Esophagus squamous epithelium (tissue), 5 donors: ENCODE data around the gene PSKH1. TPM values are rescaled to one million over a fixed set of nuclear protein-coding genes. Genes with fewer than 3 reads are reported as not detected.

Experiments used
- DNase-seq: peaks from one replicate; lab custom pipeline; 2025; lab: John Stamatoyannopoulos, UW
- H3K27ac ChIP-seq, 4 donors: fragments of 200-600 bp; sonication (generic); one replicate each; pipeline ENCODE4 v1.5.1; 2016 to 2019; ENCODE audit warnings: mild to moderate bottlenecking in 1 of 4
- H3K27me3 ChIP-seq, 4 donors: fragments of 200-600 bp; sonication (generic); 1 replicate in 3 of 4; 2 replicates in 1 of 4; pipeline versions ENCODE4 v1.5.1 to v1.6.0; 2017 to 2021; ENCODE audit warnings: antibody characterized with exemption in 1 of 4
- H3K36me3 ChIP-seq, 3 donors: fragments of 200-600 bp; sonication (generic); one replicate each; pipeline ENCODE4 v1.5.1; 2016 to 2019
- H3K4me1 ChIP-seq, 3 donors: fragments of 200-600 bp; sonication (generic); one replicate each; pipeline ENCODE4 v1.5.1; 2017 to 2019
- H3K4me3 ChIP-seq, 4 donors: fragments of 200-600 bp; sonication (generic); 1 replicate in 3 of 4; 2 replicates in 1 of 4; pipeline ENCODE4 v1.5.1; 2016 to 2019; ENCODE audit warnings: mild to moderate bottlenecking in 2 of 4, moderate library complexity in 1 of 4
- H3K9me3 ChIP-seq, 3 donors: fragments of 200-600 bp; sonication (generic); one replicate each; pipeline ENCODE4 v1.5.1; 2016 to 2019
- CTCF ChIP-seq, 6 experiments: fragments of 450-650 bp in 4 of 6; fragments of 200-600 bp in 2 of 6; sonication (generic) in 2 of 6; IDR thresholded peaks; one replicate each; pipeline ENCODE4 v1.5.1; 2016 to 2019; ENCODE audit warnings: antibody characterized with exemption in 6 of 6, mild to moderate bottlenecking in 4 of 6, moderate library complexity in 4 of 6
- POLR2A ChIP-seq, 4 donors: fragments of 450-650 bp; IDR thresholded peaks; one replicate each; pipeline ENCODE4 v1.6.1; 2017; ENCODE audit warnings: antibody characterized with exemption in 4 of 4, mild to moderate bottlenecking in 4 of 4, moderate library complexity in 3 of 4
- WGBS, 2 donors: methylation state at CpG; one replicate each; pipeline ENCODE4 v1.1.5; 2018; 5-methylcytosine and 5-hydroxymethylcytosine counted together
- intact Hi-C: fragments of 100-400 bp; cut with DNase I; formaldehyde crosslinking; loops from one replicate; pipeline ENCODE4 v1.15.0; 2022
- total RNA-seq, 4 donors: library from RNA; depleted of rRNA; stranded (reverse); fragments of >200 nt; gene quantifications; one replicate each; pipeline ENCODE4 v1.1.0, GENCODE V29; 2016
- donor health status: DM: yes; HTN: yes; CAD: no.

The PSKH1 gene
- total RNA-seq, 4 donors from 2014 or later = 8.5 to 18.3 (median 13.8) TPM

DNA sequence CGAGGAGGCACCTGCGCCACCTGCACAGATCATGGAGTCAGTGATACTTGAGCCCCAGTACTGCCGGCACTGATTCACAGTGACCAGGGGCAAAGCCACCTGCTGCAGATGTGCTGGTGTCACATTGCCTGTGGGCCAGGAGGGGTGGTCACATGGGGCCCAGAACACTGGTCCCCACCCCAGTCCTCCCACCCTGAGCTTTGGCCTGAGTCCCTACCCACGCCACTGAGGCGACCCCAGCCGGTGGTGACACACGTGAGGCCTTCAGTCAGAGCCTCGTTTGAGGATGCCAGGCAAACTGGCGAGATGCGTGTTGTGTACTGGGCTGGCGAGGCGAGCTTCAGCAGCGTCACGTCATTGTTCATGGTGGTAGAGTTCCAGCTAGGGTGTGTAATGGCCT is 37.1 kb downstream of the PSKH1 start:
- 89 to 91% methylated on average over 9 to 12 of the region's 14 CpGs for WGBS, 2 donors
- Histone ChIP-seq H3K27me3 (no peaks in the 10 kb centered on the region), H3K27ac (no peak overlapping the region), H3K4me1 (peaks cover 6 to 35% (median 14%) of the 10 kb centered on the region in 3 donors), H3K4me3 (no peak overlapping the region), H3K9me3 (no peaks in the 10 kb centered on the region), H3K36me3 (peaks cover 4 to 78% (median 15%) of the 10 kb centered on the region in 3 donors)
- TF ChIP-seq CTCF (IDR thresholded peaks at IDR 0.05) (no peak), POLR2A (IDR thresholded peaks at IDR 0.05) (no peak)
- intact Hi-C loops = no loop called here
- no peak for DNase-seq

- Histone ChIP-seq H3K4me1 (peaks cover 9 to 37% (median 17%) of the 10 kb centered on the region in 3 donors), H3K9me3 (no peaks in the 10 kb centered on the region), H3K36me3 (peaks cover 4 to 78% (median 15%) of the 10 kb centered on the region in 3 donors), H3K4me3 (no peak overlapping the region), H3K27ac (no peak overlapping the region), H3K27me3 (no peaks in the 10 kb centered on the region)
- 83 to 87% methylated on average over 6 to 8 of the region's 17 CpGs for WGBS, 2 donors
- no peak for DNase-seq
- TF ChIP-seq CTCF (IDR thresholded peaks at IDR 0.05) (no peak), POLR2A (IDR thresholded peaks at IDR 0.05) (no peak)
- intact Hi-C loops = no loop called here
These were observed 37.7 kb downstream of the PSKH1 start for GRCh38 chr16:67930678-67931211.

DNA sequence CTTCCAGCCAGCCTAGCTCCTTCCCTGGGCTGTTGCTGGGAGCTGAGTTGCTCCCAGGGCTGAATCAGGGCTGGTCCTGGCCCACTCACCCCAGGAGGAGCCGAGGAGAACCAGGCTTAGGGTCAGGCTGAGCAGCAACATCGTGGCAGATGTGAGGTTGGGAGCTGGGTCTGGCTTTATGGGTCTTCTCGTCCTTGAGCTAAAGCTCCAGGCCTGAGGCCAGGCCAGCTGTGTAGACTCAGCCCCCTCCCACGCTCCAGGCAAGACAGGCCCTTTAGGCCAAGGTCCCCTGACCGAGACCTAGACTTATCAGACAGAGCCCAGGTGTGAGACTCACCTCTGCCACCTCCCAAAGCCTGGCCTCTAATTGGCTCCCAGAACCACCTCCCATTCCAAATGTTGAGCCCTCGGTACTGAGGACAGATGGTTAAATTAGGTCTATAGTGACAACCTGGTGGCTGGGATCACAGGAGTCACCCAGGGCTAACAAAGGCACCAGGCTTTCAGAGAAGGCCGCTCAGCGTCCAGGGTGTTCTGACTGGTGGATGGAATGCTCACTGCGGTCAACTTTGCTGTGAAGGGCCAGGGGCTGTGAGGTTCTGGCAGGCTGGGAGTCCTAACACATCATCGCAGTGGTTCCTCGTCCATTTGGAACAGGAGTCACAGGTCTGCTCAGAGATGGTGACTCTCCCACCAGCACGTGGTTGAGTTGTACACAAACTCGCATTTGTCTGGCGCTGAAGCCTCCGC is 38.8 kb downstream of the PSKH1 start, which contains the start of gene CTRL:
Gene CTRL, minus strand, starts transcription at position 151 of the 750 bp plus-strand sequence. Its CDS starts 10 bp downstream, at position 141.
- H3K9me3 ChIP-seq = no peaks in the 10 kb centered on the region
- H3K27ac ChIP-seq = no peak within 1 kb of the TSS
- no peaks in the 10 kb centered on the region for H3K27me3 ChIP-seq
- no peak for DNase-seq
- H3K4me1 ChIP-seq = peaks cover 11 to 28% (median 14%) of the 10 kb centered on the region in 3 donors
- intact Hi-C loops = no loop called here
- 77 to 80% methylated on average over 2 to 6 of the region's 15 CpGs for WGBS, 2 donors
- TF ChIP-seq POLR2A (IDR thresholded peaks at IDR 0.05) = no peak
- TF ChIP-seq CTCF (IDR thresholded peaks at IDR 0.05) = no peak
- H3K4me3 ChIP-seq = no peak within 1 kb of the TSS
- peaks cover 4 to 72% (median 15%) of the 10 kb centered on the region in 3 donors for H3K36me3 ChIP-seq

GRCh38 chr16:67932462-67932840 is 39.4 kb downstream of the PSKH1 start:
- intact Hi-C loops = no loop called here
- no peak overlapping the region for H3K4me3 ChIP-seq
- H3K4me1 ChIP-seq = peaks cover 15 to 33% (median 19%) of the 10 kb centered on the region in 3 donors
- peaks cover 4 to 67% (median 12%) of the 10 kb centered on the region in 3 donors for H3K36me3 ChIP-seq
- H3K9me3 ChIP-seq = no peaks in the 10 kb centered on the region
- WGBS, 2 donors = 70 to 100% methylated on average over 2 to 3 of the region's 4 CpGs
- no peaks in the 10 kb centered on the region for H3K27me3 ChIP-seq
- no peak for DNase-seq
- TF ChIP-seq CTCF (IDR thresholded peaks at IDR 0.05) = no peak
- TF ChIP-seq POLR2A (IDR thresholded peaks at IDR 0.05) = no peak
- H3K27ac ChIP-seq = no peak overlapping the region

- H3K27ac ChIP-seq = no peak overlapping the region
- TF ChIP-seq POLR2A (IDR thresholded peaks at IDR 0.05) (no peak), CTCF (IDR thresholded peaks at IDR 0.05) (no peak)
- 29 to 69% methylated on average over 5 to 6 of the region's 7 CpGs for WGBS, 2 donors
- no peaks in the 10 kb centered on the region for H3K27me3 ChIP-seq
- H3K4me3 ChIP-seq = no peak overlapping the region
- peaks cover 15 to 32% (median 22%) of the 10 kb centered on the region in 3 donors for H3K4me1 ChIP-seq
- peaks cover 0 to 53% (median 4%) of the 10 kb centered on the region in 3 donors for H3K36me3 ChIP-seq
- intact Hi-C loops = no loop called here
- H3K9me3 ChIP-seq = no peaks in the 10 kb centered on the region
- no peak for DNase-seq
These were observed 40.8 kb downstream of the PSKH1 start for GRCh38 chr16:67933805-67934204.
